ENCODE measurements around the gene CSF1. TPM values are rescaled to one million over a fixed set of nuclear protein-coding genes. Genes with fewer than 3 reads are reported as not detected.

CSF1 gene
- total RNA-seq, 1 donor from 2014 or later: 15.2 TPM

- peaks cover 11% of the 10 kb centered on the region for H3K27me3 Mint-ChIP-seq
- TF ChIP-seq CTCF (conservative IDR thresholded peaks at IDR 0.05): no peak
- H3K9me3 Mint-ChIP-seq: no peaks in the 10 kb centered on the region
- H3K4me1 Mint-ChIP-seq (ENCODE audit: unreplicated experiment): peaks cover 6% of the 10 kb centered on the region
- H3K36me3 Mint-ChIP-seq: no peaks in the 10 kb centered on the region
- no peak overlapping the region for H3K4me3 Mint-ChIP-seq
- no peak for DNase-seq (ENCODE audit: extremely low spot score, unreplicated experiment)
- H3K27ac Mint-ChIP-seq: peak overlapping the region; percentile 21
Measured at GRCh38 chr1:109901524-109902145, 9.0 kb upstream of the CSF1 start.

- no peak for TF ChIP-seq CTCF (conservative IDR thresholded peaks at IDR 0.05)
- H3K4me3 Mint-ChIP-seq: no peak overlapping the region
- H3K4me1 Mint-ChIP-seq (ENCODE audit: unreplicated experiment): peaks cover 6% of the 10 kb centered on the region
- peak overlapping the region; percentile 21 for H3K27ac Mint-ChIP-seq
- DNase-seq (ENCODE audit: extremely low spot score, unreplicated experiment): no peak
- peaks cover 16% of the 10 kb centered on the region for H3K27me3 Mint-ChIP-seq
- no peaks in the 10 kb centered on the region for H3K36me3 Mint-ChIP-seq
- H3K9me3 Mint-ChIP-seq: no peaks in the 10 kb centered on the region
Measured at GRCh38 chr1:109902204-109902985, 8.3 kb upstream of the CSF1 start.

DNA sequence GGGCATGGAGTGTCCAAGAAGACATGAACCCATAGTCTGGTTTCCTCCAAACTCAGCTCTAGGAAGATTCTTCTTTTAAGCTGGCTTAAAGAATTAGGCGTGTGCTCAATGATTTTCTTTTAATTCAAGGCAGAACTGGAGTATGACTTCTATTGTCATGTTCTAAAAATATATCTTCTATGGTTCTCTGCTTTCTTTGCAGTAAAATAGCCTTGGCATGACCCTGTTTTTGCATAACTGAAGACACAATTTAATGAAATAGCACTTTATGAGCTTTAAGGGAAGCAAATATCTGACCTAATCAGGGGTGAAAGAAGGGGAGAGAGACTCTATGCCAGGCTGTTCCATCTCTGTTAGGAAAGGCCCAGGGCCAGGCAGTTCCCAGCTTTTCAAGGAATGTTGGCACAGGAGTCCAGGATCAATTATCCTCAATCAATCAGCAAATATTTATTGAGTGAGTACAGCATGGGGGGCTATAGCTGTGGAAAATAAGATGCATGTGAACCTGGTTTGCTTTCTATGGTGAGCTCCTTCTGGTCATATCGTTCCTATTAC, 7.2 kb upstream of the CSF1 start:
- Mint-ChIP-seq H3K27ac (no peak overlapping the region), H3K4me3 (no peak overlapping the region), H3K36me3 (no peaks in the 10 kb centered on the region), H3K27me3 (peaks cover 23% of the 10 kb centered on the region), H3K4me1 (ENCODE audit: unreplicated experiment) (peaks cover 6% of the 10 kb centered on the region), H3K9me3 (no peaks in the 10 kb centered on the region)
- DNase-seq (ENCODE audit: extremely low spot score, unreplicated experiment): no peak
- no peak for TF ChIP-seq CTCF (conservative IDR thresholded peaks at IDR 0.05)

DNA sequence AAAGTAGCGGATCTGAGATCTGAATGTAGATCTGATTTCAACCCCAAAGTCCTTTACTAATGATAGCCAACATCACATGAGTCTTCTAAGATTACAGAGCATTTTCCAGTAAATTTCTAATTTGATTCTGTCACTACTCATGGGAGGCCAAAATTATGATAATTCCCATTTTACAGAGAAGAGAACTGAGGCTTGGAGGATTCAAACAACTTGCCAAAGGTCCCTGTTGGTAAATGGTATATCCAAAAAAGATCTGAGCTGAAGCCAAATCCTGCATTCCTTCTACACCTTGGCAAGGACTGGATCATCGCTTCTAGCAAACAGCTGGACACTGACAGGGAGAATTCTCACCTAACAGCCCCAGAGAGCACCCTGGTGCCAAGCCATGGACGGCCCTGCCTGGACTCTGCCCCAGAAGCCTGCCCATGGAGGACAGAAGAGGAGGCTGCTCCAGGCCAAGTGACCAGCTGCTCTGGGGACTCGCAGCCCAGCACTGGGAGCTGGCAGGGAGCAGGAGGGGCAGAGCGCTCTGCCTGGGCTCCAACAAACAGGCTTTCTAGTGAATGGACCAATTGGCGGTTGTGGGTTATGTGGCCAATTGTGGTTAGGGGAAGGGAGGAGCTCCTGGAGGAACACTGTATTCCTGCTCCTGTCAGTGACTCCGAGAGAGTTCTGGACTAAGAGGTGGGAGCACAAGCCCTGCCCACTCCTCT, 6.4 kb upstream of the CSF1 start:
- H3K27me3 Mint-ChIP-seq: peaks cover 27% of the 10 kb centered on the region
- no peak overlapping the region for H3K27ac Mint-ChIP-seq
- no peak overlapping the region for H3K4me3 Mint-ChIP-seq
- no peaks in the 10 kb centered on the region for H3K36me3 Mint-ChIP-seq
- H3K4me1 Mint-ChIP-seq (ENCODE audit: unreplicated experiment): peaks cover 6% of the 10 kb centered on the region
- H3K9me3 Mint-ChIP-seq: no peaks in the 10 kb centered on the region
- no peak for TF ChIP-seq CTCF (conservative IDR thresholded peaks at IDR 0.05)
- no peak for DNase-seq (ENCODE audit: extremely low spot score, unreplicated experiment)

DNA sequence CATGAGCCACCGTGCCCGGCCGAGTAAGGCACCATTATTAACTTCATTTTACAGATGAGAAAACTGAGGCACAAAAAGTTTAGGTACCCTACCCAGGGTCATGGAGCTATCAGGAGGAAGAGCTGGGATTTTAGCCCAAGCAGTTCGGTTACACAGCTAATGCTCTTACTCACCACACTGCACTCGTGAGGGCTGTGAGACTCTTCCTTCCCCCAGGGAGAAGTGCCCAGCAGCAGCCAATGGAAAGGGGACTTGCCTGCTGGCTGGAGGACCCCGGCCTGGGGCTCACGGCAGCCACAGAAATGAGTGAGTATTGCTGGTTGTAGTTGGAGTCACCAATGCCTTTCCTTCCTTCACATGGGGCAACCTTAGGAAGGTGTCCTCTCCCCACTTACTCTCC, 5.2 kb upstream of the CSF1 start:
- H3K27me3 Mint-ChIP-seq: peaks cover 33% of the 10 kb centered on the region
- peaks cover 14% of the 10 kb centered on the region for H3K4me1 Mint-ChIP-seq (ENCODE audit: unreplicated experiment)
- no peak for TF ChIP-seq CTCF (conservative IDR thresholded peaks at IDR 0.05)
- H3K27ac Mint-ChIP-seq: no peak overlapping the region
- DNase-seq (ENCODE audit: extremely low spot score, unreplicated experiment): no peak
- no peaks in the 10 kb centered on the region for H3K36me3 Mint-ChIP-seq
- no peak overlapping the region for H3K4me3 Mint-ChIP-seq
- no peaks in the 10 kb centered on the region for H3K9me3 Mint-ChIP-seq
